Hepatocyte (in vitro differentiated cells): ENCODE measurements around the gene CDC20B. TPM values are rescaled to one million over a fixed set of nuclear protein-coding genes. Genes with fewer than 3 reads are reported as not detected.

Source experiments
- DNase-seq: peaks from one replicate; pipeline ENCODE4 v3.0.0-alpha.2; 2016; ENCODE audit warnings: low spot score
- H2AFZ ChIP-seq: fragments of 200-600 bp; sonication (generic); 2 replicates; pipeline ENCODE4 v1.6.0; 2016; ENCODE audit warnings: antibody characterized with exemption, mild to moderate bottlenecking
- H3K27ac ChIP-seq: fragments of 200-600 bp; sonication (generic); 2 replicates; pipeline ENCODE4 v1.5.1; 2016; ENCODE audit warnings: mild to moderate bottlenecking
- H3K27me3 ChIP-seq: fragments of 200-600 bp; sonication (generic); 2 replicates; pipeline ENCODE4 v1.6.1; 2016
- H3K36me3 ChIP-seq: fragments of 200-600 bp; sonication (generic); replicated peaks from 2 replicates; pipeline ENCODE4 v1.5.1; 2016; ENCODE audit warnings: low read depth; ENCODE audit not compliant: insufficient read depth
- H3K4me1 ChIP-seq: fragments of 200-600 bp; sonication (generic); 2 replicates; pipeline ENCODE4 v1.5.1; 2016; ENCODE audit warnings: mild to moderate bottlenecking, moderate library complexity; ENCODE audit not compliant: insufficient read depth
- H3K4me2 ChIP-seq: fragments of 200-600 bp; sonication (generic); 2 replicates; pipeline ENCODE4 v1.6.0; 2016
- H3K4me3 ChIP-seq: fragments of 200-600 bp; sonication (generic); 2 replicates; pipeline ENCODE4 v1.5.1; 2016; ENCODE audit warnings: mild to moderate bottlenecking
- H3K79me2 ChIP-seq: fragments of 200-600 bp; sonication (generic); 2 replicates; pipeline ENCODE4 v1.6.0; 2017; ENCODE audit warnings: mild to moderate bottlenecking
- H3K9me2 ChIP-seq: fragments of 200-600 bp; sonication (generic); replicated peaks from 2 replicates; pipeline ENCODE4 v1.6.0; 2017; ENCODE audit warnings: mild to moderate bottlenecking; ENCODE audit not compliant: insufficient read depth
- H3K9me3 ChIP-seq: fragments of 200-600 bp; sonication (generic); 2 replicates; pipeline ENCODE4 v1.5.1; 2016; ENCODE audit warnings: low read depth, mild to moderate bottlenecking
- H4K20me1 ChIP-seq: fragments of 200-600 bp; sonication (generic); 2 replicates; pipeline ENCODE4 v1.6.0; 2016; ENCODE audit warnings: mild to moderate bottlenecking; ENCODE audit not compliant: insufficient read depth, poor library complexity, severe bottlenecking
- EZH2 ChIP-seq: fragments of 200-600 bp; sonication (generic); IDR thresholded peaks from 2 replicates; pipeline ENCODE4 v1.6.1; 2016; ENCODE audit warnings: antibody characterized with exemption, mild to moderate bottlenecking, borderline replicate concordance
- EZH2phosphoT487 ChIP-seq: fragments of 200-600 bp; sonication (generic); IDR thresholded peaks from one replicate; pipeline ENCODE4 v1.6.1; 2018; ENCODE audit warnings: antibody characterized with exemption, mild to moderate bottlenecking, low read depth, moderate library complexity; ENCODE audit not compliant: unreplicated experiment, severe bottlenecking
- WGBS: methylation state at CpG from one replicate; pipeline ENCODE4 v1.1.6; 2016; ENCODE audit warnings: low lambda C conversion rate; ENCODE audit errors: missing lambda C conversion rate; 5-methylcytosine and 5-hydroxymethylcytosine counted together
- polyA plus RNA-seq: library from polyadenylated mRNA; unstranded; fragments of >200 nt; fragmentation: Nextera tagmentation; extraction: Ambion mirVana; gene quantifications from 2 replicates; pipeline ENCODE4 v1.2.1, GENCODE V29; 2016
- total RNA-seq: library from RNA; depleted of rRNA; stranded (reverse); fragments of >200 nt; gene quantifications from 2 replicates; pipeline ENCODE4 v1.2.3, GENCODE V29; 2014
- TF ChIP-seq, protein P1 (sequence below): fragments of 200-600 bp; sonication (generic); IDR thresholded peaks from 2 replicates; pipeline ENCODE4 v1.5.1; 2016; ENCODE audit warnings: antibody characterized with exemption, mild to moderate bottlenecking; ENCODE audit not compliant: poor library complexity

Gene CDC20B
- total and polyA plus RNA-seq, 2 experiments from 2014 or later: 0.30 TPM; not detected in 1

DNA sequence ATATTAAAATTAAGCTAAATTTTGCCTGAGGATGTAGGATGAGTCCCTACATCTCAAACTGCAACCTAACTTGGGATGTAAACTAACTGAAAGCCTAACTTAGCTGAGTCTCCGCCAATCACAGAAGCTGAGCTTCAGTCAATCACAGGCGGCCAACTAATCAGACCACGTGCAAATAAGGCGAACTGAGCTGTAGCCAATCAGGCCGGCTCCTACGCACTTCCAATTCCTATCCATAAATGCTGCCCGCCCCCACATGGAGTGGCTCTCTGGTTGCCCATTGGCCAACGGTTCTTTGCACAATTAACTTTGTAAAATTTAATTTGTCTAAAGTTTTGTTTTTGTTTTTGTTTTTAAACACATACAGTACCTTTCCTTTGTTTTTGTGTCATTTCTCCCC, 26.9 kb downstream of the CDC20B start:
- TF ChIP-seq, protein P1, sequence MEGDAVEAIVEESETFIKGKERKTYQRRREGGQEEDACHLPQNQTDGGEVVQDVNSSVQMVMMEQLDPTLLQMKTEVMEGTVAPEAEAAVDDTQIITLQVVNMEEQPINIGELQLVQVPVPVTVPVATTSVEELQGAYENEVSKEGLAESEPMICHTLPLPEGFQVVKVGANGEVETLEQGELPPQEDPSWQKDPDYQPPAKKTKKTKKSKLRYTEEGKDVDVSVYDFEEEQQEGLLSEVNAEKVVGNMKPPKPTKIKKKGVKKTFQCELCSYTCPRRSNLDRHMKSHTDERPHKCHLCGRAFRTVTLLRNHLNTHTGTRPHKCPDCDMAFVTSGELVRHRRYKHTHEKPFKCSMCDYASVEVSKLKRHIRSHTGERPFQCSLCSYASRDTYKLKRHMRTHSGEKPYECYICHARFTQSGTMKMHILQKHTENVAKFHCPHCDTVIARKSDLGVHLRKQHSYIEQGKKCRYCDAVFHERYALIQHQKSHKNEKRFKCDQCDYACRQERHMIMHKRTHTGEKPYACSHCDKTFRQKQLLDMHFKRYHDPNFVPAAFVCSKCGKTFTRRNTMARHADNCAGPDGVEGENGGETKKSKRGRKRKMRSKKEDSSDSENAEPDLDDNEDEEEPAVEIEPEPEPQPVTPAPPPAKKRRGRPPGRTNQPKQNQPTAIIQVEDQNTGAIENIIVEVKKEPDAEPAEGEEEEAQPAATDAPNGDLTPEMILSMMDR: no peak
- TF ChIP-seq EZH2 (no peak), EZH2phosphoT487 (no peak)
- Histone ChIP-seq H3K27me3 (peaks cover 3% of the 10 kb centered on the region), H3K9me3 (no peaks in the 10 kb centered on the region), H4K20me1 (no peaks in the 10 kb centered on the region), H3K4me1 (no peaks in the 10 kb centered on the region), H3K36me3 (no peaks in the 10 kb centered on the region), H3K4me3 (no peak overlapping the region), H3K79me2 (no peaks in the 10 kb centered on the region), H3K27ac (no peak overlapping the region), H3K4me2 (peak overlapping the region; percentile 46), H2AFZ (no peak overlapping the region), H3K9me2 (no peaks in the 10 kb centered on the region)
- DNase-seq: no peak
- 87% methylated on average over 8 of the region's 8 CpGs for WGBS

DNA sequence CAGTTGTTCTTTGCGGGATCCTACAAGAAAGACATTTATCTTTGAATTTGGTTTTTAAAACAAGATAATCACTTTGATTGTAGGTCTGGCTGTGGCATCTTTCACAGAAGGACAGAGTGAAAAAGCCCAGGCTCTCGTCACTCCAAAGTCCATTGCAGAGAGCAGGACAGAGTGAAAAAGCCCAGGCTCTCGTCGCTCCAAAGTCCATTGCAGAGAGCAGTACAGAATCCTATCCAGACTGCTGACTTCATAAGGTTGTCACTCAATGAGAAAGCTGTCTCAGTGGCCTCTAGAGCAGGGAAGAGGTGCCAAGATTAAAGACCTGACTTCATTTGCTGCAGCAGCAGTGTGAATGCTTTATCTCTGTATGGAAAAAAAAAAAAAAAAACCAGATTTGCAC, 29.4 kb downstream of the CDC20B start:
- DNase-seq: peak; percentile 63
- H2AFZ ChIP-seq: no peak overlapping the region
- H3K4me1 ChIP-seq: no peaks in the 10 kb centered on the region
- H3K9me2 ChIP-seq: no peaks in the 10 kb centered on the region
- no peaks in the 10 kb centered on the region for H4K20me1 ChIP-seq
- no peak overlapping the region for H3K27ac ChIP-seq
- peak overlapping the region; percentile 42 for H3K4me2 ChIP-seq
- no peaks in the 10 kb centered on the region for H3K9me3 ChIP-seq
- no peaks in the 10 kb centered on the region for H3K79me2 ChIP-seq
- no peak overlapping the region for H3K4me3 ChIP-seq
- 18% methylated on average over 4 of the region's 4 CpGs for WGBS
- peaks cover 6% of the 10 kb centered on the region for H3K27me3 ChIP-seq
- TF ChIP-seq EZH2 (no peak), EZH2phosphoT487 (no peak)
- TF ChIP-seq, protein P1: no peak
- H3K36me3 ChIP-seq: no peaks in the 10 kb centered on the region

DNA sequence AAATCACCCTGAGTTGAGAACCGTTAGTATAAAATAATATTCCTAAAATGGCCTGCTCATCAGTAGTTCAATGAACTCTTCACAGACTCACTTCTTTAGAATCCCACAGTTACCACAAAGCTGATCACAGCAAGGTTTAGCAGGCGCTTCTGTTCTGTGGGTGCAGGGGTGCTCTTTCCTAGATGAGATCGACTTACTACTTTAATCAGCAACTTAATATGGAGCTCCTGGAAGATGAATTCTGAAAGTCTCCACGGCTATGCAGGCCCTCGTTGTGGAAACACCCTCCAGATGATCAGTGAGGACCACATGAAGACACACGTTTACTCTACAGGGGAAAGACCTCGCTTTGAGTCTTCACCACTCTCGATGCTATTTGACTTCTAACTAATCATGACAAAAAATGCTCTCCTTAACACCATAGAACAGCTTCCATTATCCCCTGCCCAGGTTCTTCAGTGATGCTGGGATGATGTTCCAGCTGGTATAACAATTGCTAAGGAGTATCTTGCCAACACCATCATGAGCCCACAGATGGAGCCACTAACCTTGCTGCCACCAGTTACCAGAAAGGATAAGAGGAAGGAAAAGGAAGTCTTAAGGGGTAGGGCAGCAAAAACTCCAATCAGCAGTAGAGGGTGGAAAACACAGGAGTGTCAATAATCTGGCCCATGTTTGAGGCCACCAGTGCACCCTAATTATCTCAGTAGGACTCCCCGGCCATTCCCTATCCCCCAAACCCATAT, 30.9 kb downstream of the CDC20B start:
- no peaks in the 10 kb centered on the region for H4K20me1 ChIP-seq
- TF ChIP-seq, protein P1: no peak
- no peaks in the 10 kb centered on the region for H3K79me2 ChIP-seq
- H3K36me3 ChIP-seq: no peaks in the 10 kb centered on the region
- H3K9me3 ChIP-seq: no peaks in the 10 kb centered on the region
- no peak overlapping the region for H2AFZ ChIP-seq
- H3K27me3 ChIP-seq: peaks cover 3% of the 10 kb centered on the region
- 93% methylated on average over 9 of the region's 9 CpGs for WGBS
- no peaks in the 10 kb centered on the region for H3K4me1 ChIP-seq
- no peak overlapping the region for H3K4me2 ChIP-seq
- H3K27ac ChIP-seq: no peak overlapping the region
- H3K9me2 ChIP-seq: no peaks in the 10 kb centered on the region
- DNase-seq: no peak
- no peak overlapping the region for H3K4me3 ChIP-seq
